GM12878 (cell line): ENCODE results near the gene PLEKHA1. TPM values are rescaled to one million over a fixed set of nuclear protein-coding genes. Genes with fewer than 3 reads are reported as not detected.

ENCODE experiments used
- ATAC-seq: fragments of 200-7000 bp; cut with Tn5 transposase; 3 replicates; pipeline ENCODE4 v1.9.1; 2020; ENCODE audit warnings: mild to moderate bottlenecking, moderate library complexity
- BruUV-seq: library from RNA; stranded (reverse); fragments of 400-500 nt; replicated peaks from 2 replicates; lab custom pipeline; 2021; lab: Mats Ljungman, UMichigan
- CTCF ChIA-PET: fragments of 300-600 bp; sonication (Branson Sonifier 250); formaldehyde crosslinking; extraction: SDS; loops from one replicate; lab custom pipeline; 2021; ENCODE audit warnings: inconsistent platforms; lab: Yijun Ruan, JAX
- POLR2A ChIA-PET: fragments of 350-600 bp; formaldehyde crosslinking; extraction: SDS; loops from one replicate; lab custom pipeline; 2021; ENCODE audit warnings: inconsistent platforms; lab: Charles Lee
- RAD21 ChIA-PET: fragments of 300-600 bp; sonication (Branson Sonifier 250); formaldehyde crosslinking; loops from one replicate; lab custom pipeline; 2023; ENCODE audit warnings: antibody characterized with exemption; ENCODE audit not compliant: unreplicated experiment; lab: Charles Lee
- SMC1A ChIA-PET: fragments of 300-600 bp; sonication (Branson Sonifier 250); formaldehyde crosslinking; loops from one replicate; lab custom pipeline; 2023; ENCODE audit not compliant: unreplicated experiment, uncharacterized antibody; lab: Charles Lee
- DNase-seq: peaks from one replicate; pipeline ENCODE4 v3.0.0-alpha.2; 2011; ENCODE audit warnings: low read depth, low spot score
- FAIRE-seq: peaks from 3 replicates; lab custom pipeline; 2011; peaks lifted over from hg19 to GRCh38; lab: Jason Lieb, UNC
- H2AFZ ChIP-seq: 2 replicates; pipeline ENCODE4 v1.6.0; 2011; ENCODE audit warnings: low read depth, low read length, control low read depth; ENCODE audit not compliant: control insufficient read depth
- H3K27ac ChIP-seq: 2 replicates; pipeline ENCODE4 v1.5.1; 2011; ENCODE audit warnings: control low read depth; ENCODE audit not compliant: control insufficient read depth, insufficient read depth
- H3K27me3 ChIP-seq, 2 experiments: replicated peaks in 1 of 2; 2 replicates each; pipeline versions ENCODE4 v1.6.0 to v1.6.1; 2011; ENCODE audit warnings: low read length in 1 of 2; ENCODE audit not compliant: control insufficient read depth in 2 of 2, insufficient read depth in 2 of 2
- H3K36me3 ChIP-seq, 2 experiments: 2 replicates each; pipeline ENCODE4 v1.5.1; 2011; ENCODE audit warnings: low read length in 1 of 2; ENCODE audit not compliant: control insufficient read depth in 2 of 2, insufficient read depth in 2 of 2
- H3K4me1 ChIP-seq: 2 replicates; pipeline ENCODE4 v1.6.1; 2011; ENCODE audit warnings: mild to moderate bottlenecking, low read length, moderate library complexity, mixed read lengths; ENCODE audit not compliant: control insufficient read depth, insufficient read depth
- H3K4me2 ChIP-seq: 2 replicates; pipeline ENCODE4 v1.6.0; 2011; ENCODE audit warnings: control low read depth; ENCODE audit not compliant: control insufficient read depth, insufficient read depth
- H3K4me3 ChIP-seq: fragments of 200-600 bp; sonication (generic); 2 replicates; pipeline ENCODE4 v1.5.1; 2016
- H3K79me2 ChIP-seq: 2 replicates; pipeline ENCODE4 v1.6.0; 2011; ENCODE audit warnings: low read length; ENCODE audit not compliant: control insufficient read depth, insufficient read depth
- H3K9ac ChIP-seq: 2 replicates; pipeline ENCODE4 v1.8.0; 2011; ENCODE audit warnings: low read length, control low read depth, mixed read lengths; ENCODE audit not compliant: control insufficient read depth, insufficient read depth
- H3K9me3 ChIP-seq: replicated peaks from 3 replicates; pipeline ENCODE4 v1.5.1; 2011; ENCODE audit warnings: mild to moderate bottlenecking, low read length; ENCODE audit not compliant: control insufficient read depth, insufficient read depth
- H4K20me1 ChIP-seq: 2 replicates; pipeline ENCODE4 v1.6.0; 2011; ENCODE audit not compliant: control insufficient read depth, insufficient read depth
- BCL11A ChIP-seq: IDR thresholded peaks from 2 replicates; pipeline ENCODE4 v1.6.1; 2011; ENCODE audit warnings: low read depth, low read length
- GATAD2B ChIP-seq: fragments of 450-650 bp; conservative IDR thresholded peaks from 2 replicates; pipeline ENCODE4 v1.6.1; 2017; ENCODE audit warnings: low read depth, mild to moderate bottlenecking, moderate library complexity
- IKZF1 ChIP-seq: fragments of 450-650 bp; conservative IDR thresholded peaks from 2 replicates; pipeline ENCODE4 v1.6.1; 2017; ENCODE audit warnings: antibody characterized with exemption, mild to moderate bottlenecking
- LARP7 ChIP-seq: fragments of 450-650 bp; IDR thresholded peaks from 2 replicates; pipeline ENCODE4 v1.6.1; 2017; ENCODE audit warnings: mild to moderate bottlenecking
- MEF2A ChIP-seq: IDR thresholded peaks from 2 replicates; pipeline ENCODE4 v1.6.1; 2011; ENCODE audit warnings: low read depth, mild to moderate bottlenecking, low read length, moderate library complexity; ENCODE audit not compliant: insufficient read depth
- NFYA ChIP-seq: IDR thresholded peaks from 2 replicates; pipeline ENCODE4 v1.6.1; 2011; ENCODE audit warnings: low read depth, mild to moderate bottlenecking, low read length, improper control_type of control experiment, borderline replicate concordance
- NR2F1 ChIP-seq: fragments of 450-650 bp; conservative IDR thresholded peaks from 2 replicates; pipeline ENCODE4 v1.6.1; 2017; ENCODE audit warnings: mild to moderate bottlenecking
- RFX5 ChIP-seq: IDR thresholded peaks from 2 replicates; pipeline ENCODE4 v1.6.1; 2011; ENCODE audit warnings: low read depth, low read length, improper control_type of control experiment
- RUNX3 ChIP-seq: IDR thresholded peaks from 2 replicates; pipeline ENCODE4 v1.6.1; 2012; ENCODE audit warnings: low read length, inconsistent platforms
- SIX5 ChIP-seq: IDR thresholded peaks from 2 replicates; pipeline ENCODE4 v1.6.1; 2011; ENCODE audit warnings: mild to moderate bottlenecking, low read depth, low read length, moderate library complexity; ENCODE audit not compliant: severe bottlenecking
- STAT1 ChIP-seq: fragments of 450-650 bp; conservative IDR thresholded peaks from 2 replicates; pipeline ENCODE4 v1.6.1; 2014; ENCODE audit warnings: antibody characterized with exemption, mild to moderate bottlenecking
- SUZ12 ChIP-seq: fragments of 200-600 bp; sonication (generic); IDR thresholded peaks from one replicate; pipeline ENCODE4 v1.6.1; 2018; ENCODE audit warnings: antibody characterized with exemption, mild to moderate bottlenecking; ENCODE audit not compliant: unreplicated experiment
- TBL1XR1 ChIP-seq: IDR thresholded peaks from 2 replicates; pipeline ENCODE4 v1.6.1; 2012; ENCODE audit warnings: low read depth, low read length, improper control_type of control experiment
- WGBS: methylation state at CpG from one replicate; pipeline ENCODE4 v1.1.6; 2016; ENCODE audit warnings: low lambda C conversion rate; ENCODE audit not compliant: insufficient replicate concordance, insufficient coverage; ENCODE audit errors: missing lambda C conversion rate; 5-methylcytosine and 5-hydroxymethylcytosine counted together
- in situ Hi-C: fragments of 300-500 bp; cut with MboI; formaldehyde crosslinking; loops from 9 replicates; pipeline ENCODE4 v1.14.3; 2018; ENCODE audit warnings: mixed read lengths
- intact Hi-C: fragments of 100-400 bp; cut with micrococcal nuclease; formaldehyde crosslinking; loops from one replicate; pipeline ENCODE4 v1.14.2; 2022; ENCODE audit not compliant: unreplicated experiment
- polyA plus RNA-seq, 11 experiments: library from polyadenylated mRNA; depleted of rRNA in 4 of 11; unstranded in 6 of 11; stranded (reverse) in 5 of 11; fragments of >200 nt; fragmentation: Nextera tagmentation in 4 of 11; fragmentation: Illumina TruSeq in 1 of 11; extraction: Ambion mirVana in 4 of 11; extraction: Trizol in 1 of 11; gene quantifications; 1 replicate in 1 of 11; 2 replicates in 10 of 11; pipeline versions ENCODE4 v1.2.1 to v1.2.3, GENCODE V29; 2011 to 2016; ENCODE audit warnings: inconsistent platforms in 2 of 11, missing spikeins in 2 of 11, low read depth in 1 of 11
- total RNA-seq, 4 experiments: library from RNA; depleted of rRNA in 3 of 4; stranded (reverse); fragments of >200 nt in 3 of 4; fragmentation: Illumina TruSeq in 1 of 4; extraction: Trizol in 1 of 4; gene quantifications; 2 replicates each; pipeline versions ENCODE4 v1.2.1 to v1.2.3, GENCODE V29; 2013 to 2021
- TF ChIP-seq, protein P1 (sequence below): fragments of 450-650 bp; IDR thresholded peaks from 2 replicates; pipeline ENCODE4 v1.6.1; 2016; ENCODE audit warnings: mild to moderate bottlenecking
- TF ChIP-seq, protein P2 (sequence below): fragments of 450-650 bp; formaldehyde crosslinking; IDR thresholded peaks from 2 replicates; pipeline ENCODE4 v1.4.0; 2022; ENCODE audit warnings: mild to moderate bottlenecking, moderate library complexity
- TF ChIP-seq, protein P3 (sequence below): fragments of 450-650 bp; IDR thresholded peaks from 2 replicates; pipeline ENCODE4 v1.6.1; 2017; ENCODE audit warnings: borderline replicate concordance

PLEKHA1 gene
- total and polyA plus RNA-seq, 10 of the 15 experiments (the other 5 are each of a cell fraction or from before 2014, with no cell fraction given): 0.15 to 6.0 (median 0.32) TPM

DNA sequence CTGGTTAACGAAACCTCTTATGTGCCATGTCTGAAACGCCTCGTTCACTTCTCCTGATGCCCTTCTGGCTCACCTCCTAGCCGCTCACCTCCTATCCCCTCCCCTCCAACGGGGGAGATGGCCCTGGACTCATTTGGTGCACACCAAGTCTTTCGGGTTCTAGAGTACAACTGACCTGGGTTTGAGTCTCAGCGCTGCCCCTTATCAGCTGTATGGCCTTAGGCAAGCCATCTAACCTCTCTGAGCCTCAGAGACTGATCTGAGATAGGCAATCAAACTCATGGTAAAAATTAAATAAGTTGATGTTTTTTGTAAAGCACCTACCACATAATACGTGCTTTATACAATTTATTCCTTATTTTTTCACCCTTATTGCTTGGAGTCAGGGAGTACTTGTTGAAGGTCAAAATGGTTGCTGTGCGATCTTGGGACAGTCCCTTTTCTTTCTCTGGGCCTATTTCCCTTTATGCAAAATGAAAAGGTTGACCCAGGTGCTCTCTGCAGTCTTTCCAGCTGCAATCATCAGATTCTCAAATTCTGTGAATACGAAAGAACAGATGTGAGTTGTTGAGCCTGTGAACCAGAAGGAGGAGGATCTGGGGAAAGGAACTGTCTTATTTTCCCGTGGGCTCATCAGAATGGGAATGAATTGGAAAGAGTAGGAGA lies 31.2 kb upstream of the PLEKHA1 start:
- RAD21 ChIA-PET: interaction anchor here (0.8 to 2.2 kb wide), 6 partner anchors 76 to 222 kb away, joined by 3 to 12 read pairs (median 6); no protein-coding TSS in a partner anchor
- TF ChIP-seq, protein P1, sequence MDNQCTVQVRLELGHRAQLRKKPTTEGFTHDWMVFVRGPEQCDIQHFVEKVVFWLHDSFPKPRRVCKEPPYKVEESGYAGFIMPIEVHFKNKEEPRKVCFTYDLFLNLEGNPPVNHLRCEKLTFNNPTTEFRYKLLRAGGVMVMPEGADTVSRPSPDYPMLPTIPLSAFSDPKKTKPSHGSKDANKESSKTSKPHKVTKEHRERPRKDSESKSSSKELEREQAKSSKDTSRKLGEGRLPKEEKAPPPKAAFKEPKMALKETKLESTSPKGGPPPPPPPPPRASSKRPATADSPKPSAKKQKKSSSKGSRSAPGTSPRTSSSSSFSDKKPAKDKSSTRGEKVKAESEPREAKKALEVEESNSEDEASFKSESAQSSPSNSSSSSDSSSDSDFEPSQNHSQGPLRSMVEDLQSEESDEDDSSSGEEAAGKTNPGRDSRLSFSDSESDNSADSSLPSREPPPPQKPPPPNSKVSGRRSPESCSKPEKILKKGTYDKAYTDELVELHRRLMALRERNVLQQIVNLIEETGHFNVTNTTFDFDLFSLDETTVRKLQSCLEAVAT: no peak
- TF ChIP-seq NR2F1 (no peak), SUZ12 (no peak), IKZF1 (no peak), TBL1XR1 (no peak), BCL11A (no peak), MEF2A (no peak), RUNX3 (no peak), LARP7 (no peak), GATAD2B (no peak), STAT1 (no peak), SIX5 (no peak), RFX5 (no peak), NFYA (no peak)
- TF ChIP-seq, protein P2, sequence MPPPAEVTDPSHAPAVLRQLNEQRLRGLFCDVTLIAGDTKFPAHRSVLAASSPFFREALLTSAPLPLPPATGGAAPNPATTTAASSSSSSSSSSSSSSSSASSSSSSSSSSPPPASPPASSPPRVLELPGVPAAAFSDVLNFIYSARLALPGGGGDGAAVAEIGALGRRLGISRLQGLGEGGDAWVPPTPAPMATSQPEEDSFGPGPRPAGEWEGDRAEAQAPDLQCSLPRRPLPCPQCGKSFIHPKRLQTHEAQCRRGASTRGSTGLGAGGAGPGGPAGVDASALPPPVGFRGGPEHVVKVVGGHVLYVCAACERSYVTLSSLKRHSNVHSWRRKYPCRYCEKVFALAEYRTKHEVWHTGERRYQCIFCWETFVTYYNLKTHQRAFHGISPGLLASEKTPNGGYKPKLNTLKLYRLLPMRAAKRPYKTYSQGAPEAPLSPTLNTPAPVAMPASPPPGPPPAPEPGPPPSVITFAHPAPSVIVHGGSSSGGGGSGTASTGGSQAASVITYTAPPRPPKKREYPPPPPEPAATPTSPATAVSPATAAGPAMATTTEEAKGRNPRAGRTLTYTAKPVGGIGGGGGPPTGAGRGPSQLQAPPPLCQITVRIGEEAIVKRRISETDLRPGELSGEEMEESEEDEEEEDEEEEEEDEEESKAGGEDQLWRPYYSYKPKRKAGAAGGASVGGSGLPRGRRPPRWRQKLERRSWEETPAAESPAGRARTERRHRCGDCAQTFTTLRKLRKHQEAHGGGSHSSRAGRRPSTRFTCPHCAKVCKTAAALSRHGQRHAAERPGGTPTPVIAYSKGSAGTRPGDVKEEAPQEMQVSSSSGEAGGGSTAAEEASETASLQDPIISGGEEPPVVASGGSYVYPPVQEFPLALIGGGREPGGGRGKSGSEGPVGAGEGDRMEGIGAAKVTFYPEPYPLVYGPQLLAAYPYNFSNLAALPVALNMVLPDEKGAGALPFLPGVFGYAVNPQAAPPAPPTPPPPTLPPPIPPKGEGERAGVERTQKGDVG: no peak
- TF ChIP-seq, protein P3, sequence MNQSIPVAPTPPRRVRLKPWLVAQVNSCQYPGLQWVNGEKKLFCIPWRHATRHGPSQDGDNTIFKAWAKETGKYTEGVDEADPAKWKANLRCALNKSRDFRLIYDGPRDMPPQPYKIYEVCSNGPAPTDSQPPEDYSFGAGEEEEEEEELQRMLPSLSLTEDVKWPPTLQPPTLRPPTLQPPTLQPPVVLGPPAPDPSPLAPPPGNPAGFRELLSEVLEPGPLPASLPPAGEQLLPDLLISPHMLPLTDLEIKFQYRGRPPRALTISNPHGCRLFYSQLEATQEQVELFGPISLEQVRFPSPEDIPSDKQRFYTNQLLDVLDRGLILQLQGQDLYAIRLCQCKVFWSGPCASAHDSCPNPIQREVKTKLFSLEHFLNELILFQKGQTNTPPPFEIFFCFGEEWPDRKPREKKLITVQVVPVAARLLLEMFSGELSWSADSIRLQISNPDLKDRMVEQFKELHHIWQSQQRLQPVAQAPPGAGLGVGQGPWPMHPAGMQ: no peak

More for the DNA sequence above, 31.2 kb upstream of the PLEKHA1 start:
- FAIRE-seq: no peak
- Histone ChIP-seq H3K9me3 (no peaks in the 10 kb centered on the region), H3K79me2 (no peaks in the 10 kb centered on the region), H3K36me3 (no peaks in the 10 kb centered on the region), H3K27ac (no peak overlapping the region), H3K4me2 (no peak overlapping the region), H2AFZ (no peak overlapping the region), H3K9ac (no peak overlapping the region), H3K4me3 (no peak overlapping the region), H3K4me1 (no peaks in the 10 kb centered on the region; the same call in 1 of the 2 replicates), H3K27me3 (peaks cover 0 to 6% of the 10 kb centered on the region in 2 experiments; a peak in 1 of 4 replicates), H4K20me1 (no peaks in the 10 kb centered on the region)
- no peak for DNase-seq
- in situ Hi-C loops (no loop called here), intact Hi-C loops (no loop called here)
- ChIA-PET POLR2A (no interaction called here), CTCF (interaction anchor here (0.7 to 4.4 kb wide), 8 partner anchors 8 to 222 kb away, joined by 3 to 91 read pairs (median 6); no protein-coding TSS in a partner anchor), SMC1A (interaction anchor here (0.7 to 4.0 kb wide), 9 partner anchors 15 to 363 kb away, joined by 3 to 43 read pairs (median 5); no protein-coding TSS in a partner anchor)
- WGBS: 38% methylated on average over 11 of the region's 11 CpGs
- BruUV-seq: no TSS peak
- no peak for ATAC-seq
